BLaER1 treated with 17β-estradiol and CSF1 and Interleukin-3, amounts not matched to agents 10 nM and 100 nM (cell line): ENCODE results near the gene PRKAR1B.

Source experiments
- H3K27ac ChIP-seq, 11 experiments: shearing (Covaris generic); formaldehyde crosslinking; 2 replicates each; pipeline ENCODE4 v1.8.1; 2022
- H3K27me3 ChIP-seq, 11 experiments: shearing (Covaris generic); formaldehyde crosslinking; 2 replicates each; pipeline ENCODE4 v1.8.1; 2022
- H3K36me3 ChIP-seq, 11 experiments: shearing (Covaris generic); formaldehyde crosslinking; 2 replicates each; pipeline ENCODE4 v1.8.1; 2022
- H3K4me1 ChIP-seq, 10 experiments: shearing (Covaris generic); formaldehyde crosslinking; 2 replicates each; pipeline ENCODE4 v1.8.1; 2022
- H3K4me2 ChIP-seq, 11 experiments: shearing (Covaris generic); formaldehyde crosslinking; 2 replicates each; pipeline ENCODE4 v1.8.1; 2022
- H3K4me3 ChIP-seq, 10 experiments: shearing (Covaris generic); formaldehyde crosslinking; 2 replicates each; pipeline ENCODE4 v1.8.1; 2022
- H3K9ac ChIP-seq, 11 experiments: shearing (Covaris generic); formaldehyde crosslinking; 2 replicates each; pipeline ENCODE4 v1.8.1; 2022
- H3K9me3 ChIP-seq, 11 experiments: shearing (Covaris generic); formaldehyde crosslinking; replicated peaks in 1 of 11; 2 replicates each; pipeline ENCODE4 v1.8.1; 2022
- H4K20me1 ChIP-seq, 11 experiments: shearing (Covaris generic); formaldehyde crosslinking; 2 replicates each; pipeline ENCODE4 v1.8.1; 2022
- Cebpa-rat ChIP-seq, 11 experiments: shearing (Covaris generic); IDR thresholded peaks; 2 replicates each; pipeline ENCODE4 v1.8.1; 2022

The PRKAR1B gene

DNA sequence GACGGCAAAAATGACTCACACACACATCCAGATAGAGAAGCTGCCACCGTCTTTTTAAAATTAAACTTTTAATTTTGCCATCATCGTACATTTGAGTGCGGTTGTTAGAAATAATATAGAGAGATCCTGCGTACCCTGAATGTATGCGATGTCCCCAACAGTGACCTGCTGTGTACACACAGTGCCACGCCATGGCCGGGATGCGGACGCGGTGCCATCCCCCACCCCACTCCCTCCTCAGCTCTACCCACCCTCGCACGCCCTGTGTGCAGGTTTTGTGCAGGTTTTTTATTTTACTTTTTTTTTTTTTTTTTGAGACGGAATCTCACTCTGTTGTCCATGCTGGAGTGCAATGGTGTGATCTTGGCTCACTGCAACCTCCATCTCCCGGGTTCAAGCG, 148.7 kb downstream of the PRKAR1B start:
- H4K20me1 ChIP-seq: peaks cover 0 to 5% (median 0%) of the 10 kb centered on the region in 11 experiments; a peak in 3 of 22 replicates
- H3K36me3 ChIP-seq: no peaks in the 10 kb centered on the region
- H3K4me3 ChIP-seq: no peak overlapping the region
- no peak overlapping the region for H3K27ac ChIP-seq
- no peak for TF ChIP-seq Cebpa-rat (IDR thresholded peaks at IDR 0.05)
- H3K9me3 ChIP-seq: no peaks in the 10 kb centered on the region
- H3K9ac ChIP-seq: no peak overlapping the region
- H3K4me1 ChIP-seq: peaks cover 2 to 74% (median 50%) of the 10 kb centered on the region in 10 experiments; a peak in 19 of 20 replicates
- no peak overlapping the region for H3K4me2 ChIP-seq
- H3K27me3 ChIP-seq: peaks cover 0 to 21% (median 0%) of the 10 kb centered on the region in 11 experiments; a peak in 10 of 22 replicates

DNA sequence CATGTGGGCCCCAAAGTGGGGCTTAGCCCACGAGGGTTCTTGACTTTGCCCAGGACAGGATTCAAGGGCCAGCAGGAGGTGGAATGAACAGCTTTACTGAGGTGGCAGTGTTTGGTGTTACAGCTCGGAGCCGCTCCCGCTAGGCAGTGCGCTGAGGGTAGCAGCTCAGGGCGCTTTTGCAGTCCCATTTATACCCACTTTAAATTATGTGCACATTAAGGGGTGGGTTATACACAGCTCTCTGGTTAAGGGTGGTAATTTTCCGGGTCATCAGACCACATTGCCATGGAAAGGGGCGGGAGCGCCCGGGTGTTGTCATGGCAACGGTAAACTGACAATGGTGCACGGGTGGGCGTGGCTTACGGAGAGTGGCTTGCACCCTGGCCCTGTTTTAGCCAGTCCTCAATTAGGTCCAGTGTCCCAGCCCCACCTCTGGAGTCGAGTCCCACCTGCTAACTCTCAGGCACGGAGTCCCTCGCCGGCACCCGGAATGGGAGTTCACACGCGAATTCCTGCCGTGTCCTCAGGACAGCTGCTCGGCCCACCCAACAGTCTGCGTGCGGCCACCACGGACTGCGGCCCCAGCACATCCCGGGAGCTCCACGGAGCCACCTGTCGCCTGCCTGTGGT, 149.2 kb downstream of the PRKAR1B start:
- Histone ChIP-seq H3K4me1 (peaks cover 5 to 77% (median 51%) of the 10 kb centered on the region in 10 experiments; a peak in 19 of 20 replicates), H3K27me3 (peaks cover 0 to 26% (median 0%) of the 10 kb centered on the region in 11 experiments; a peak in 10 of 22 replicates), H3K4me2 (no peak overlapping the region; a peak in 1 of 22 replicates), H3K9me3 (no peaks in the 10 kb centered on the region), H3K4me3 (no peak overlapping the region), H3K9ac (no peak overlapping the region), H3K27ac (no peak overlapping the region), H4K20me1 (peaks cover 0 to 6% (median 0%) of the 10 kb centered on the region in 11 experiments; a peak in 3 of 22 replicates), H3K36me3 (no peaks in the 10 kb centered on the region)
- no peak for TF ChIP-seq Cebpa-rat (IDR thresholded peaks at IDR 0.05)

DNA sequence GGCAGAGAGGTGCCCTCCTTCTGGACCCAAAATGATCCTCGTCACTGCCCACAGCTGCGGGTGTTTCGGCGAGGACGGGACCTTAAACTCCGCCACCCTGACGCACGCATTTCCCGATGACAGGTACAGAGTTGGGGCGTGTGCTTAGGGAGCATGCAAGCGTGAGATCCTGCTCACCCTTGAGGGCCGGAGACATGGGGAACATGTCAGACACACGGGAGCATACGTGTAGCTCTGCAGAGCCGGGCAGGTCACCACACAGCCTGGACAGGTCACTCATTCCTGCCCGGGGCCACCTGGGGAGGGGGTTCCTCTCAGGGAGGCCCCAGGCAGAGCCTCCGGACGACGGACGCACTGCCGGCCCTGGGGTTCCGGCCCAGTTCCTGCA, 149.8 kb downstream of the PRKAR1B start:
- Histone ChIP-seq H3K36me3 (no peaks in the 10 kb centered on the region), H3K4me2 (no peak overlapping the region), H3K9me3 (no peaks in the 10 kb centered on the region), H3K27me3 (peaks cover 0 to 32% (median 0%) of the 10 kb centered on the region in 11 experiments; a peak in 10 of 22 replicates), H3K9ac (no peak overlapping the region), H3K4me1 (peaks cover 5 to 78% (median 55%) of the 10 kb centered on the region in 10 experiments; a peak in 19 of 20 replicates), H3K4me3 (no peak overlapping the region), H4K20me1 (peaks cover 0 to 11% (median 0%) of the 10 kb centered on the region in 11 experiments; a peak in 4 of 22 replicates), H3K27ac (no peak overlapping the region)
- no peak for TF ChIP-seq Cebpa-rat (IDR thresholded peaks at IDR 0.05)

DNA sequence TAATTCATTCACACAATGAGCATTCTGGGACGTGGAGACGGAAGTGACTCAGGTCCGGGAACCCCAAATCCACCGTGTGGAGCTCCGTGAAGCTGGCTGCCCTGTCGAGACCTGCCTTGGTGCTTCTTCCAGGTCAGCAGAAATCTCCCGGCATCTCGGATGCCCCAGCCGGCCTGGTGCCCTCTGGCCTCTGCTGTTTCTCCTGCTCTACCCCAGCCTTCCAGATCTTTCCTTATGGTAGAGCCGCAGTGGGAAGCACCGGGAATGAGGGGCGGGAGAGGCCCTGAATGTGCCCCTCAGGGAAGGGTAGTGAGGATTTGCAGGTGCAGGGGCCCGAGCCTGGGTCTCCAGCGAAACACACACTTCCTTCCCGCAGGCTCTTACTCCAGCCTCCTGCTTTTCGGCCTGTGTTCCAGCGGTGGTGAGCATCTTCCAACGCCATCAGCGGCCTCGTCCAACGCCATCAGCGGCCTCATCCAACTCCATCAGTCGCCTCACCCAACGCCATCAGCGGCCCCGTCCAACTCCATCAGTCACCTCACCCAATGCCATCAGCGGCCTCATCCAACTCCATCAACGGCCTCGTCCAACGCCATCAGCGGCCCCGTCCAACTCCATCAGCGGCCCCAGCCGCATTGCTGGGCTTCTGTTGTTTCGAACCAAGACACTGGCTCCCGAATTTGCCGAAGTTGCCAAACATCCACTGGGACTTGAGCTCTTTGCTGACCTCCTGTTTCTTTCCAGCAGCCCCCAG, 150.4 kb downstream of the PRKAR1B start:
- peak overlapping the region in 2 of 11 experiments; percentile 7 to 88; a peak in 2 of 22 replicates for H3K4me2 ChIP-seq
- no peaks in the 10 kb centered on the region for H3K36me3 ChIP-seq
- H3K27ac ChIP-seq: no peak overlapping the region
- H3K9ac ChIP-seq: no peak overlapping the region
- no peak for TF ChIP-seq Cebpa-rat (IDR thresholded peaks at IDR 0.05)
- no peak overlapping the region for H3K4me3 ChIP-seq
- no peaks in the 10 kb centered on the region for H3K9me3 ChIP-seq
- peaks cover 0 to 12% (median 0%) of the 10 kb centered on the region in 11 experiments; a peak in 4 of 22 replicates for H4K20me1 ChIP-seq
- H3K4me1 ChIP-seq: peaks cover 5 to 78% (median 55%) of the 10 kb centered on the region in 10 experiments; a peak in 19 of 20 replicates
- peaks cover 0 to 33% (median 0%) of the 10 kb centered on the region in 11 experiments; a peak in 10 of 22 replicates for H3K27me3 ChIP-seq

- Histone ChIP-seq H3K4me3 (no peak overlapping the region), H3K27ac (peak overlapping the region in 4 of 11 experiments; percentile 20 to 54 (median 42); a peak in 4 of 22 replicates), H3K4me1 (peaks cover 5 to 75% (median 50%) of the 10 kb centered on the region in 10 experiments; a peak in 19 of 20 replicates), H4K20me1 (peaks cover 0 to 16% (median 0%) of the 10 kb centered on the region in 11 experiments; a peak in 4 of 22 replicates), H3K9ac (no peak overlapping the region), H3K4me2 (peak overlapping the region in 9 of 11 experiments; percentile 10 to 91 (median 86); a peak in 16 of 22 replicates), H3K9me3 (no peaks in the 10 kb centered on the region), H3K27me3 (peaks cover 0 to 33% (median 0%) of the 10 kb centered on the region in 11 experiments; a peak in 10 of 22 replicates), H3K36me3 (no peaks in the 10 kb centered on the region)
- TF ChIP-seq Cebpa-rat (IDR thresholded peaks at IDR 0.05): peak in 3 of 11 experiments; percentile 12 to 81 (median 63); a peak in 4 of 22 replicates
These were observed 151.4 kb downstream of the PRKAR1B start for GRCh38 chr7:575425-576366.

DNA sequence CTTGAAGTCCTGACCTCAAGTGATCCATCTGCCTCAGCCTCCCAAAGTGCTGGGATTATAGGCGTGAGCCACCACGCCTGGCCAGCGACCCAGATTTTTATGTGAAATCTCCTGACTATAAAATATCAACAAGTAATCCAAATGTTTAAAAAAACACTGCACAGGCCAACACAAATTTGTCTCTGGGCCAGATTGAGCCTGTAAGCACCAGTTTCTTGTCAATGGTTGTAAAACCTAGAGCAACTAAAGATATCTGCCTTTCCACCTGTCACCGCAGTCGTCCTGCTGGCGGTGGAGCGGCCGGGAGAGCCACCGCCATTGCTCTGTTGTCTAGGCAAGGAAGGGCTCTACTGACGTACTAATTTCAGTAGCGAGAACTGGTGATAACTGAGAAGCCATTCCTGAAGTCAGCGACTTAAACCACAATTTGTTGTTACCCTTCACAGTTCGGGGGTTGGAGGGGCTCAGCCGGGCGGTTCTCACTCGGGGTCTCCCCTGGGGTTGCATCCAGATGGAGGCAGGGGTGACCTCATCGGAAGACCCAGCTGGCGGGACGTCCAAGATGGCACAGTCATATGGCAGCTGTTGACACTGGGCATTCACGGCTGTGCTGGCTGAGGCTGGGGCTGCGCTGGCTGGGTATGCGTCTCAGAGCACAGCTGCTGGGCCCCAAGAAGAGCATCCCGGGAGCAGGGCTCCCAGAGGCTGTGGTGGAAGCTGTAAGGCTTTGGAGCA, 152.3 kb downstream of the PRKAR1B start:
- H4K20me1 ChIP-seq: peaks cover 0 to 16% (median 0%) of the 10 kb centered on the region in 11 experiments; a peak in 4 of 22 replicates
- H3K4me3 ChIP-seq: no peak overlapping the region
- peaks cover 5 to 72% (median 50%) of the 10 kb centered on the region in 10 experiments; a peak in 19 of 20 replicates for H3K4me1 ChIP-seq
- no peaks in the 10 kb centered on the region for H3K9me3 ChIP-seq
- H3K9ac ChIP-seq: no peak overlapping the region
- H3K4me2 ChIP-seq: peak overlapping the region in 9 of 11 experiments; percentile 10 to 91 (median 86); a peak in 17 of 22 replicates
- TF ChIP-seq Cebpa-rat (IDR thresholded peaks at IDR 0.05): no peak
- H3K27ac ChIP-seq: peak overlapping the region in 4 of 11 experiments; percentile 20 to 54 (median 42); a peak in 5 of 22 replicates
- H3K27me3 ChIP-seq: peaks cover 0 to 33% (median 0%) of the 10 kb centered on the region in 11 experiments; a peak in 10 of 22 replicates
- no peaks in the 10 kb centered on the region for H3K36me3 ChIP-seq

GRCh38 chr7:573933-574381, 153.1 kb downstream of the PRKAR1B start:
- Histone ChIP-seq H3K9ac (peak overlapping the region in 3 of 11 experiments; percentile 44 to 51 (median 44); a peak in 2 of 22 replicates), H3K9me3 (no peaks in the 10 kb centered on the region), H4K20me1 (peaks cover 0 to 16% (median 0%) of the 10 kb centered on the region in 11 experiments; a peak in 4 of 22 replicates), H3K4me1 (peaks cover 5 to 63% (median 44%) of the 10 kb centered on the region in 10 experiments; a peak in 19 of 20 replicates), H3K4me3 (no peak overlapping the region; a peak in 1 of 20 replicates), H3K4me2 (peak overlapping the region; percentile 45 to 91 (median 83)), H3K27ac (peak overlapping the region in 4 of 11 experiments; percentile 5 to 54 (median 40); a peak in 4 of 22 replicates), H3K36me3 (no peaks in the 10 kb centered on the region), H3K27me3 (peaks cover 0 to 33% (median 0%) of the 10 kb centered on the region in 11 experiments; a peak in 10 of 22 replicates)
- TF ChIP-seq Cebpa-rat (IDR thresholded peaks at IDR 0.05): no peak
